Tibial nerve (tissue), 4 donors: ENCODE measurements around the gene MCRS1. TPM values are rescaled to one million over a fixed set of nuclear protein-coding genes. Genes with fewer than 3 reads are reported as not detected.

Experiments
- DNase-seq, 2 donors: peaks; one replicate each; pipeline ENCODE4 v3.0.0-alpha.2; 2019; ENCODE audit warnings: low spot score in 2 of 2
- H3K27ac ChIP-seq, 4 donors: fragments of 200-600 bp; sonication (generic) in 3 of 4; one replicate each; pipeline ENCODE4 v1.5.1; 2017 to 2019; ENCODE audit warnings: mild to moderate bottlenecking in 1 of 4
- H3K27me3 ChIP-seq, 2 donors: fragments of 200-600 bp; sonication (generic) in 1 of 2; one replicate each; pipeline versions ENCODE4 v1.5.1 to v1.6.0; 2017 to 2019
- H3K36me3 ChIP-seq, 3 donors: fragments of 200-600 bp; sonication (generic); one replicate each; pipeline ENCODE4 v1.5.1; 2018 to 2019
- H3K4me1 ChIP-seq, 4 donors: fragments of 200-600 bp; sonication (generic) in 3 of 4; one replicate each; pipeline ENCODE4 v1.5.1; 2017 to 2019
- H3K4me3 ChIP-seq, 4 donors: fragments of 200-600 bp; sonication (generic) in 3 of 4; one replicate each; pipeline ENCODE4 v1.5.1; 2017 to 2019; ENCODE audit warnings: mild to moderate bottlenecking in 1 of 4, moderate library complexity in 1 of 4
- H3K9me3 ChIP-seq, 4 donors: fragments of 200-600 bp; sonication (generic) in 3 of 4; one replicate each; pipeline ENCODE4 v1.5.1; 2017 to 2019
- CTCF ChIP-seq, 5 experiments: fragments of 200-600 bp in 3 of 5; fragments of 450-650 bp in 2 of 5; sonication (generic) in 3 of 5; IDR thresholded peaks; one replicate each; pipeline ENCODE4 v1.5.1; 2016 to 2019; ENCODE audit warnings: antibody characterized with exemption in 5 of 5, mild to moderate bottlenecking in 3 of 5, moderate library complexity in 2 of 5
- EP300 ChIP-seq, 2 donors: sonication (generic); formaldehyde crosslinking; IDR thresholded peaks; one replicate each; pipeline ENCODE4 v1.6.1; 2017; ENCODE audit warnings: antibody characterized with exemption in 2 of 2, mild to moderate bottlenecking in 1 of 2
- POLR2A ChIP-seq, 2 donors: fragments of 450-650 bp; IDR thresholded peaks; one replicate each; pipeline ENCODE4 v1.6.1; 2017; ENCODE audit warnings: antibody characterized with exemption in 2 of 2, mild to moderate bottlenecking in 2 of 2, moderate library complexity in 2 of 2
- WGBS, 2 donors: methylation state at CpG; one replicate each; pipeline ENCODE4 v1.1.5; 2018; 5-methylcytosine and 5-hydroxymethylcytosine counted together
- total RNA-seq, 4 donors: library from RNA; depleted of rRNA; stranded (reverse); fragments of >200 nt; gene quantifications; one replicate each; pipeline ENCODE4 v1.1.0, GENCODE V29; 2016

Gene MCRS1
- total RNA-seq, 4 donors from 2014 or later = 42.0 to 67.2 (median 64.5) TPM

DNA sequence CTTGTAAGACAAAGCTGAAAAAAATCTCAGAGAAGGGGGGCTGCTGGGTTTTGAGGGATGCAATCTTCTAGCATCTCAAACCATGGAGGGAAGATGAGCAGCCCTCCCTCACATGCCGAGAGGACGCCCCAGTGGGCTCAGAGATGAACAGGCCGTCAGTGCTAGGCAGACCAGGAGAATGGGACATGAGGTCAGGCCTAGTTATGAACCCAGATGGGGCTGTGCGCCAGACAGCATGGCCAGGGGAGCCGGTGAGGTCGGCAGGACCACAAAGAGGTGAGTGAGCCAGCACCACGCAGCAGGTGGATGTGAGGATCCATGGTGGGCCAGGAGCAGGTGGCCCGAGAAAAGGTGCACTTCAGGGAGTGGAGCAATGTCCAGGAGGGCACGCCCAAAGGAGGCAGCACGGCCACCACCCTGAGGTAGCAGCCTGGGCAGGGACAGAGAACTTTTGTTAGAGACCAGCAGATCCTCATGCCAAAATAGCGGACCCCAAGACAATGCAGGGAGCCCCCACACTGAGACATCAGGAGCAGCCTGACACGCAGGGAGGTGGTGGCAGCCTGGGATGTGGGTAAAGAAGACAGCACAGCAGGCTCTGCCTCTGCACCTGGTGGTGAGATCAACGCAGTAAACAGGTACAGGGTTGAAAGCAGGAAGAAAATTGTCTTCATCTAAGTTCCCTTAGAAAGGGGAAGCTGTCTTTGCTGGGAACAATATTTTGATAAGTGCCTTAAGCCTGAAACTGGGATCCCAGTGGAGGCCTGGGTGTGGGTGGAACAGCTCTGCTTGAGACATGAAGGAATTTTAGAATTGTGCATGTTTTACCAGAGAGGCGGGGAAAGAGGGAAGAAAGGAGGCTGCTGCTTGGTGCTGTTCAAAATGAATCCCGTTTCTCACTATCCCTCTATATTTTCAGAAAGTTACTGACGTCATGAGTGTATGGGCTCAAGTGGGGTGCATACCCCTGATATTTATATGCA, 17.8 kb upstream of the MCRS1 start:
- TF ChIP-seq CTCF (IDR thresholded peaks at IDR 0.05) (no peak), POLR2A (IDR thresholded peaks at IDR 0.05) (no peak), EP300 (IDR thresholded peaks at IDR 0.05) (no peak)
- Histone ChIP-seq H3K9me3 (no peaks in the 10 kb centered on the region), H3K36me3 (peaks cover 0 to 11% (median 0%) of the 10 kb centered on the region in 3 donors), H3K4me1 (peaks cover 0 to 52% (median 9%) of the 10 kb centered on the region in 4 donors), H3K27me3 (no peaks in the 10 kb centered on the region), H3K27ac (peak overlapping the region in 2 of 4 donors; percentile 18 to 43), H3K4me3 (no peak overlapping the region)
- 62 to 66% methylated on average over 16 of the region's 16 CpGs for WGBS, 2 donors
- DNase-seq = no peak

GRCh38 chr12:49584591-49584990, 16.6 kb upstream of the MCRS1 start:
- no peaks in the 10 kb centered on the region for H3K9me3 ChIP-seq
- H3K27ac ChIP-seq = peak overlapping the region in 2 of 4 donors; percentile 43 to 53
- WGBS, 2 donors = 68 to 70% methylated on average over 7 of the region's 7 CpGs
- peaks cover 0 to 11% (median 0%) of the 10 kb centered on the region in 3 donors for H3K36me3 ChIP-seq
- H3K4me1 ChIP-seq = peaks cover 0 to 60% (median 12%) of the 10 kb centered on the region in 4 donors
- no peak for TF ChIP-seq EP300 (IDR thresholded peaks at IDR 0.05)
- TF ChIP-seq CTCF (IDR thresholded peaks at IDR 0.05) = no peak
- no peak for TF ChIP-seq POLR2A (IDR thresholded peaks at IDR 0.05)
- no peak for DNase-seq
- no peaks in the 10 kb centered on the region for H3K27me3 ChIP-seq
- H3K4me3 ChIP-seq = no peak overlapping the region

GRCh38 chr12:49583366-49584094, 15.6 kb upstream of the MCRS1 start:
- Histone ChIP-seq H3K27ac (peak overlapping the region in 1 of 4 donors; percentile 54), H3K36me3 (peaks cover 0 to 18% (median 0%) of the 10 kb centered on the region in 3 donors), H3K4me3 (no peak overlapping the region), H3K27me3 (no peaks in the 10 kb centered on the region), H3K4me1 (peaks cover 0 to 54% (median 12%) of the 10 kb centered on the region in 4 donors), H3K9me3 (no peaks in the 10 kb centered on the region)
- no peak for DNase-seq
- TF ChIP-seq POLR2A (IDR thresholded peaks at IDR 0.05) (no peak), CTCF (IDR thresholded peaks at IDR 0.05) (no peak), EP300 (IDR thresholded peaks at IDR 0.05) (no peak)
- 62 to 64% methylated on average over 13 of the region's 13 CpGs for WGBS, 2 donors

DNA sequence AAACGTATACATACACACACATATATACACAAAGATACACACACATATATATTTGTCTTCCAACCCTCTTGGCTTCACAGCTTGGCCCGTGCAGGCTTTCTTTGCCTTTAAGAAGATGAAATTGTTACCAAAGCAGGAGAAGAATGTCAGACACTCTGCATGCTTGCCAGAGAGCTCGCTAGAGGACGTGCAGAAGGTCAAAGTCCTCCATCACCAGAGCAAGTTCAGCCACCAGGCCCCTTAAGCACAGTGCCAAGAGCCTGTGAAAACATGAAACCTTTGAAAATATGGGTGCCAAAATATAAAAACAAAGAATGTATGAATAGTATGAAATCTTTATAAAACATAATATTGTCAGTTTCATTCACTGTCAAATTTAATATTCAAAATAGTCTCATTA, 14.9 kb upstream of the MCRS1 start:
- WGBS, 2 donors = 16 to 19% methylated on average over 4 of the region's 4 CpGs
- Histone ChIP-seq H3K27me3 (no peaks in the 10 kb centered on the region), H3K36me3 (peaks cover 0 to 25% (median 0%) of the 10 kb centered on the region in 3 donors), H3K9me3 (no peaks in the 10 kb centered on the region), H3K4me1 (peaks cover 0 to 59% (median 12%) of the 10 kb centered on the region in 4 donors), H3K27ac (peak overlapping the region in 1 of 4 donors; percentile 18), H3K4me3 (no peak overlapping the region)
- TF ChIP-seq EP300 (IDR thresholded peaks at IDR 0.05) (no peak), POLR2A (IDR thresholded peaks at IDR 0.05) (no peak), CTCF (IDR thresholded peaks at IDR 0.05) (no peak)
- no peak for DNase-seq
